SU-DHL-6 (cell line): ENCODE measurements around the gene GNB2.

Experiments used
- EZH2phosphoT487 ChIP-seq: fragments of 200-600 bp; sonication (generic), shearing (Covaris generic); conservative IDR thresholded peaks from 2 replicates; pipeline ENCODE4 v1.6.1; 2018; ENCODE audit warnings: mild to moderate bottlenecking, antibody characterized with exemption, low read length, moderate library complexity, mixed read lengths
- TF ChIP-seq, protein P1 (sequence below): fragments of 200-600 bp; sonication (generic); IDR thresholded peaks from one replicate; pipeline ENCODE4 v1.5.1; 2017; ENCODE audit warnings: antibody characterized with exemption, mild to moderate bottlenecking, low read length, moderate library complexity; ENCODE audit not compliant: insufficient read depth, poor library complexity, severe bottlenecking

DNA sequence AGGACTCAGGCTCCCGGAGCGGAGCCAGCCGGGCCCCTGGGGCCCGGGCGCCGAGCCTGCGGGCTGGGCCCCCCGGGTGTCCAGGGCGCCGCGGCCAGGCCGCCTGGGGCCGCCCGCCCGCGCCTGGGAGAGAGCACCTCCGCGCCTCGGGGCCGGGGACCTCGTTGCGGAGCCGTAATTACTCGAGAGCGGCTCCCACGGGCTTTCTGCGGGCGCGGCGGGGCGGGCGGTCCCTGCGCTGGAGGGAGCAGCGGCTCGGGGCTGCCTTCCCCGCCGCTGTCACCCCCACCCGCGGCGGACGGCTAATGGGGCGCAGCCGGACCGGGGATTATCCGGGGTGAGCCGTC, 1.5 kb downstream of the GNB2 start:
- TF ChIP-seq, protein P1, sequence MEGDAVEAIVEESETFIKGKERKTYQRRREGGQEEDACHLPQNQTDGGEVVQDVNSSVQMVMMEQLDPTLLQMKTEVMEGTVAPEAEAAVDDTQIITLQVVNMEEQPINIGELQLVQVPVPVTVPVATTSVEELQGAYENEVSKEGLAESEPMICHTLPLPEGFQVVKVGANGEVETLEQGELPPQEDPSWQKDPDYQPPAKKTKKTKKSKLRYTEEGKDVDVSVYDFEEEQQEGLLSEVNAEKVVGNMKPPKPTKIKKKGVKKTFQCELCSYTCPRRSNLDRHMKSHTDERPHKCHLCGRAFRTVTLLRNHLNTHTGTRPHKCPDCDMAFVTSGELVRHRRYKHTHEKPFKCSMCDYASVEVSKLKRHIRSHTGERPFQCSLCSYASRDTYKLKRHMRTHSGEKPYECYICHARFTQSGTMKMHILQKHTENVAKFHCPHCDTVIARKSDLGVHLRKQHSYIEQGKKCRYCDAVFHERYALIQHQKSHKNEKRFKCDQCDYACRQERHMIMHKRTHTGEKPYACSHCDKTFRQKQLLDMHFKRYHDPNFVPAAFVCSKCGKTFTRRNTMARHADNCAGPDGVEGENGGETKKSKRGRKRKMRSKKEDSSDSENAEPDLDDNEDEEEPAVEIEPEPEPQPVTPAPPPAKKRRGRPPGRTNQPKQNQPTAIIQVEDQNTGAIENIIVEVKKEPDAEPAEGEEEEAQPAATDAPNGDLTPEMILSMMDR = no peak
- TF ChIP-seq EZH2phosphoT487 = no peak
